ENCODE measurements around the gene TSHB.

DNA sequence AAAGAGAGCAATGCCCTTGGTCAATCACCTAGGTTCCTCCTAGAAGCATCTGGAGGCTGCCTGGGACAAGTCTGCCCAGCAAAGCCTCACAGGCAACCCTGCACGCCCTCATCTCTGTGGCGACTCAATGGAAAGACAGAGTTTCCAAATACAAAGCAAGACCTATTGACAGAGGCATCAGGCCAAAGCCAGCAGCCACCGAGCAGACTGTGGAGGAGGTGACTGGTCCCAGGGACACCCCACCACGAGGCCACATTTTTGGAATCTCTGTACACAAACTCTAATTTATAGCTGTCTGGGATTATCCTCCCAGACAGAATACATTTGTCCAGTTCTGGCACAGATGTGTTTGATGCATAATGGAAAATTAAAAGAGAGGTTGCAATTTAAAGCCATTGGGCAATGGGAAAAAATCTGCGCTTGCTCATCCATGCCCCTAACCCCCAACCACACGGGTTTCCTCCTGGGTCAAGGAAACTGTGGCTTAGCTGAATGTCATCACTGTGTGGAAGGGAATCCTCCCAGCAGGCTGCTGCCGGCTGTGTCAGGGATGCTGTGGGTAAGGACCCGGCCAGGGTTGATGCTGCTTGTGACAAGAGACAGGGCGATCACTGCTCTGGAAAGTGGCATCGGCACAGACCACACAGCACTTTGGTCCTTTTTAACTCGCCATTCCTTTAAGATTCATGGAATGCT is 45.4 kb downstream of the TSHB start:
- TF ChIP-seq EZH2 (IDR thresholded peaks at IDR 0.05; ENCODE audit: insufficient read depth, poor library complexity, severe bottlenecking) (no peak), EZH2phosphoT487 (IDR thresholded peaks at IDR 0.05; ENCODE audit: insufficient read depth, low read depth) (no peak)

Measured in GM23248 (cell line).